Glomerular visceral epithelial cell (primary cell): ENCODE measurements around the gene KIF5A.
"Not testable (repeated sequence)": the region's sequence is repeated elsewhere in the genome, so short reads cannot be mapped to it uniquely, and the experiment has no call there.

Experiments
- DNase-seq: peaks from one replicate; pipeline ENCODE4 v3.0.0-alpha.2; 2016; ENCODE audit errors: extremely low spot score

The KIF5A gene

GRCh38 chr12:57549909-57550640 lies at the start of gene KIF5A:
TSS of gene KIF5A (plus strand) at chr12:57550044. CDS start at chr12:57550272, 228 bp downstream.
- peak; percentile 12 for DNase-seq

DNA sequence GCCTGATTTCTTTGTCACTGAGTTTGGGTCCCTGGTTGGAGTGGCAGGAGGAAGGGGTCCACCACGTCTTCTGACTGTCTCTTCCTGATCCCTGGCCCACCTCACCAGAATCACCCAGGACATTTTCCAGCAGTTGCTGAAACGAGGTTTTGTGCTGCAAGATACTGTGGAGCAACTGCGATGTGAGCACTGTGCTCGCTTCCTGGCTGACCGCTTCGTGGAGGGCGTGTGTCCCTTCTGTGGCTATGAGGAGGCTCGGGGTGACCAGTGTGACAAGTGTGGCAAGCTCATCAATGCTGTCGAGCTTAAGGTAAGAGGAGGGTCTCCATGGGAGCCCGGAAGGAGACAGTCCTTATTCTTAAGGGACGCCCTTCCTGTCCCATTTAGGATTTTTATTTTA lies 49.6 kb upstream of the KIF5A start:
- no peak for DNase-seq

GRCh38 chr12:57502311-57502969 lies 47.4 kb upstream of the KIF5A start:
- not testable (repeated sequence) for DNase-seq

- DNase-seq, result not testable (repeated sequence)
Observed at GRCh38 chr12:57506541-57506940, 43.3 kb upstream of the KIF5A start.

DNA sequence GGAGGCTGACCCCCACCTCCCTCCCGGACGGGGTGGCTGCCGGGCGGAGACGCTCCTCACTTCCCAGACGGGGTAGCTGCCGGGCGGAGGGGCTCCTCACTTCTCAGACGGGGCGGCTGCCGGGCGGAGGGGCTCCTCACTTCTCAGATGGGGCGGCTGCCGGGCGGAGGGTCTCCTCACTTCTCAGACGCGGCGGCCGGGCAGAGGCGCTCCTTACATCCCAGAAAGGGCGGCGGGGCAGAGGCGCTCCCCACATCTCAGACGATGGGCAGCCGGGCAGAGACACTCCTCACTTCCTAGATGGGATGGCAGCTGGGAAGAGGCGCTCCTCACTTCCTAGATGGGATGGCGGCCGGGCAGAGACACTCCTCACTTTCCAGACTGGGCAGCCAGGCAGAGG lies 42.0 kb upstream of the KIF5A start:
- not testable (repeated sequence) for DNase-seq

DNA sequence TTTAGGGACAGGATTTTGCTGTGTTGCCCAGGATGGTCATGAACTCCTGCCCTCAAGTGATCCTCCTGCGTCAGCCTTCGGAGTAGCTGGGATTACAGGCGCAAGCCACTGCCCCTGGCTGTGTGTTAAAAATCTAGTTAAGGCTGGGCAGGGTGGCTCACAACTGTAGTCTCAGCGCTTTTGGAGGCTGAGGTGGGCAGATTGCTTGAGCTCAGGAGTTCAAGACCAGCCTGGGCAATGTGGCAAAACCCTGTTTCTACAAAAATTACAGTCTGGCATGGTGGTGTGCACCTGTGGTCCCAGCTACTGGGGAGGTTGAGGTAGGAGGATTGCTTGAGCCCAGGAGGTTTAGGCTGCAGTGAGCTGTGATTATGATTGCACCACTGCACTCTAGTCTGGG lies 38.7 kb upstream of the KIF5A start:
- no peak for DNase-seq

DNA sequence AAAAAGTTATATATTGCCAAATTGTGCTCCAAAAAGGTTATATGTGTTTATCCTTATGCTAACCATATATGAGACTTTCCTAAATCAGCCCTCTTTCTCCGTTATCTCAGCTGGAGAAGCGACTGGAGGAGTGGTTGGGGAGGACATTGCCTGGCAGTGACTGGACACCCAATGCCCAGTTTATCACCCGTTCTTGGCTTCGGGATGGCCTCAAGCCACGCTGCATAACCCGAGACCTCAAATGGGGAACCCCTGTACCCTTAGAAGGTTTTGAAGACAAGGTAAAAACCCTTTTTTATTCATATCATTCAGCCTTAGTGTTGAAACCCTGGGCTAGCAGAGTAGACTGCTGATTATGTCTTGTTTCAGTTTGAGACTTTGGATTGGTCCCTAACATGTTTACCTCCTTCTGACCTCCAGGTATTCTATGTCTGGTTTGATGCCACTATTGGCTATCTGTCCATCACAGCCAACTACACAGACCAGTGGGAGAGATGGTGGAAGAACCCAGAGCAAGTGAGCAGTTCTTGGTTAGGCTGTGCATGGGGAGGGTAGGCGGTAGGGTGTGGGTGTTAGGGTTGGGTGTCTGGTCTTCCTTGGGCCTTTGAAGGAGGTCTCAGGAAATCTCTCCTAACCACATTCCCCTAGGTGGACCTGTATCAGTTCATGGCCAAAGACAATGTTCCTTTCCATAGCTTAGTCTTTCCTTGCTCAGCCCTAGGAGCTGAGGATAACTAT lies 38.1 kb upstream of the KIF5A start:
- no peak for DNase-seq

- no peak for DNase-seq
Observed at GRCh38 chr12:57512665-57513064, 37.2 kb upstream of the KIF5A start.

- no peak for DNase-seq
Observed at GRCh38 chr12:57513266-57513665, 36.6 kb upstream of the KIF5A start.

GRCh38 chr12:57513677-57514076 lies 36.2 kb upstream of the KIF5A start:
- not testable (repeated sequence) for DNase-seq

DNA sequence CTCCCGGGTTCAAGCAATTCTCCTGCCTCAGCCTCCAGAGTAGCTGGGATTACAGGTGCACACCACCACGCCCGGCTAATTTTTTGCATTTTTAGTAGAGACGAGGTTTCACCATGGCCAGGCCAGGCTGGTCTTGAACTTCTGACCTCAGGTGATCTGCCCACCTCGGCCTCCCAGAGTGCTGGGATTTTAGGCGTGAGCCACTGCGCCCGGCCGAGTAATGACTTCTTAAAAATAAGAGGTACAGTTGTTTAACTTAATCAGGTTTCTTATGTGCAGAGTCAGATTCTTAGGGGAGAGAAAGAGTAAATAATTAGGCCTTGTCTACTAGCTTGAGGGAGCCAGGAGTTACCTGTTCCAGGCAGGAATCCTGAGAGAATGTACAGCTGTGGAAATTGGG lies 35.6 kb upstream of the KIF5A start:
- DNase-seq, result not testable (repeated sequence)

GRCh38 chr12:57514720-57515407 lies 35.0 kb upstream of the KIF5A start:
- no peak for DNase-seq

DNA sequence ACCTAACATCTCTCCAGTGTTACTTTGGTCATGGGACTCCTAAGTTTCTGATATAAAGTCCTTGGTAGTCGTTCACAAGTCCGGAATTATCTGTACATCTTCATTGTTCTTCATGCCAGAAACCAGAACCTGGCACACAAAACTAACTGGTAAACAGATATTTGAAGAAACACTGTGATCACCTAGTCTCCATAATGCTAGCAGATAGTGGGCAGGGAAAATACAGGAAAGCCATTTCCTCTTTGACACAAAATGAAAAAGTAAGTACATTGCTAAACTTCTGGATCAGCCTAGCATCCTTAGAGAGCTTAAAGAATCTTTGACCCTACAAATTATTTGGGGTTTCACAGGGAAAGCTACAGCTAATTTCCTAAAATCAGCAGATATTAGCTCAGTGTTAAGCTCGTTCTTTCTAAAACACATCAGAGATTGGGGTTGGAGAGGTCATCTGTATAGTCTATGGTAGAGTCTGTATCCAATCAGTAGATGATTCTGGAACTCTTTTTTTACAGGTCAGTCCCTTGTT lies 34.4 kb upstream of the KIF5A start:
- DNase-seq, result no peak

- no peak for DNase-seq
Observed at GRCh38 chr12:57515934-57516541, 33.8 kb upstream of the KIF5A start.

DNA sequence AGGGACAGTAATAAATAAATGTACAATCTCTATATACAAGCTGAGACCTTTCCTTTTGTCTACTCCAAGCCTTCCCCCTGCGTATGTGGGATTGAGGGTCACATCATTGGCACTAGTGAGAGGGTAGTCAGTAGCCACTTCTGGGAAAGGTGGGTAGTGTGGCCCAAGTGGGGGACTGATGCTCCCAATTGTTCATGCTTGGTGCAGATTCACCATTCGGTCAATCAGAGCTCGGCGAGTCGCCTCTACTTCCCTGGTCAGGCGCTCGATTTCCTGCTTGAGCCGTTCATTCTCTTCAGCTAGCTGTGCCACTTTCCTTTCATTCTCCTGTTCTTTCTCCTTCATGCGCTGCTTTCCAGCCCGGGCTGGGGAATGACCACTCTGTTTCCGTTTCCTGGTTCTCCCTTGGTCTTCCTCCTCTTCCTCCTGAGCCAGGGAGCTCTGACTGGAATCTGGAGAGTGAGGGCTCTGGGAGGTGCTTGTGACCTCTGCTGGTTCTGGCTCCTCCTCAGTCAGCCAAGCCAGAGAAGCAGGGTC lies 33.2 kb upstream of the KIF5A start:
- DNase-seq, result no peak

DNA sequence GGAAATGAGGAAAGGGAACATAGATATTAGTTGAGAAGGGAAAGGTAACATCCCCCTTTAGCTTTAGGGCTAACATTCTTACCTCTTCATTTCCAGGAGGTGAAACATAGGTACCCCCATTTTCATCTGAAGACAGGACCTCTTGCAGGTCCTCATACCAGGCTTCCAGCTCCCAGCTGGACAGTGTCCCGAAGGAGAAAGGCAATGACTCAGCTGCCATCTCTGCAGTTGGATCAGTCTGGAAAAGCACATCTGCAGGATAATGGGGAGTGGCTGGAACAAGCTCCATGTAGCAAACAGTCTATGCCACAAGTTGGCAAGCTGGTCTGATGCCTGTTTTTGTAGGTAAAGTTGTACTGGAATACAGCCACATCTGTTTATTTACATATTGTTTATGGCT lies 32.7 kb upstream of the KIF5A start:
- DNase-seq, result peak; percentile 42

GRCh38 chr12:57517718-57518117 lies 32.1 kb upstream of the KIF5A start:
- DNase-seq, result not testable (repeated sequence)

GRCh38 chr12:57518176-57518919 lies 31.5 kb upstream of the KIF5A start:
- no peak for DNase-seq

DNA sequence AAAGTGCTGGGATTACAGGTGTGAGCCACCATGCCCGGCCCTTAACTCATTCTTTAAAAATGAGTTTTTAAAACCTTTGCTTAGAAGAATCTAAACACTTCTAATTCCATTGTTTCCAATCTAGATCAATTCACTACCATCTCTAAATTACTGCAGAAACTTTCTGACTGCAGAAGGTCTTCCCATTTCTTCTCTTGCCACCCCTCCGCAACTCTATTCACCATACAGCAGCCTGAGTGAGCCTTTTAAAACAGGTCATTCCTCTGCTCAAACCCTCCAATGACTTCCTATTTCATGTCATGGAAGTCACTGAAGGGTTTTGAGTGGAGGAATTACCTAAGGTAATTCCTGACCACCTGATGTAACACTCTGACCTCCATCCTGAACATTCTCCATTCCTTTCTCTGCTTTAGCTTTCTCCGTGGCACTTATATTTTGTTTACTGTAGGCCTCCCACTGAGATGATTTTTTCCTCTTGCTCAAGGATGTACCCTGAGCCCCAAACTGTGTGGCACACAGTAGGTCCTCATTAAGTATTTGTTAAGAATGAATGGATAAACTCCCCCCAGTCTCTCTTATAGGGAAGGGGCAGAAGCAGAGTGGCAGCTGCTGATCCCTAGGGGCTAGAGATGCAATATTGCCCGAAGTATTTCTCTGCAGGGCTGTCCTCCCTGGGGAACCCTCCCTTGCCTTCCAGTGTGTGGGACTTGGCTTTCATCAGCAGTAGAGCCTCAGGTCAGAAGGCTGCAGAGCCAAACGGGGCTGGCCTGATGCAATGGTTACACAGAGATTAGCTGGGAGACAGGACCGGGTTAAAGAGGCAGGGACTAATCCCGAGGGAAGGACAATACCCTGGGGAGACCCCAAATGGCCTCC lies 30.7 kb upstream of the KIF5A start:
- peak; percentile 29 for DNase-seq

DNA sequence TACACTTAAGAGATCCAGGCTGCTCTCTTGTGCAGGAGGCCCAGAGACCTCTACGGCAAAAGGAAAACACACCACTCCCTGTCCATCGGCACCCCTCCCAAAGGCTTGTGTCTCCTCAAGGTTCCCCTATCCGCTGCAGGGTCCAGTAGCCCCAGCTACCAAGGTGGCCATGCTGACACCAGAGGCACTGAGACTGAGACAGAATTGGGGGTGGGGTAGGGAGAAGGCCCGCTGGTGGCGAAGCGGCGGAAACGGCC lies 30.1 kb upstream of the KIF5A start:
- DNase-seq, result no peak
